Measurements from ENCODE around the gene MCM3. TPM values are rescaled to one million over a fixed set of nuclear protein-coding genes. Genes with fewer than 3 reads are reported as not detected.
A peak's percentile ranks its signal among the peaks of the same experiment; 100 is the strongest.

MCM3 gene
- total RNA-seq, 3 donors from 2014 or later, result 184 to 240 (median 199) TPM

GRCh38 chr6:52310932-52311331 lies 26.4 kb upstream of the MCM3 start:
- ATAC-seq (no peak), DNase-seq (no peak)
- peaks cover 51% of the 10 kb centered on the region for H3K4me1 Mint-ChIP-seq (ENCODE audit: low read depth)
- no peak overlapping the region for H3K4me3 Mint-ChIP-seq
- H3K9me3 Mint-ChIP-seq, result peaks cover 3% of the 10 kb centered on the region
- H3K27me3 Mint-ChIP-seq (ENCODE audit: low read depth), result no peaks in the 10 kb centered on the region
- no peaks in the 10 kb centered on the region for H3K36me3 Mint-ChIP-seq (ENCODE audit: insufficient read depth)

GRCh38 chr6:52307900-52308372 lies 23.4 kb upstream of the MCM3 start:
- peak overlapping the region; percentile 61 for H3K4me3 Mint-ChIP-seq
- H3K4me1 Mint-ChIP-seq (ENCODE audit: low read depth), result peaks cover 77% of the 10 kb centered on the region
- H3K36me3 Mint-ChIP-seq (ENCODE audit: insufficient read depth), result no peaks in the 10 kb centered on the region
- DNase-seq (no peak), ATAC-seq (peak; percentile 20 to 23)
- H3K27me3 Mint-ChIP-seq (ENCODE audit: low read depth), result no peaks in the 10 kb centered on the region
- peaks cover 3% of the 10 kb centered on the region for H3K9me3 Mint-ChIP-seq

GRCh38 chr6:52306972-52307870 lies 22.7 kb upstream of the MCM3 start:
- Mint-ChIP-seq H3K4me3 (peak overlapping the region; percentile 61), H3K36me3 (ENCODE audit: insufficient read depth) (no peaks in the 10 kb centered on the region), H3K9me3 (peaks cover 3% of the 10 kb centered on the region), H3K4me1 (ENCODE audit: low read depth) (peaks cover 74% of the 10 kb centered on the region), H3K27me3 (ENCODE audit: low read depth) (no peaks in the 10 kb centered on the region)
- DNase-seq (no peak), ATAC-seq (no peak)

- Mint-ChIP-seq H3K4me3 (peak overlapping the region; percentile 53), H3K9me3 (peaks cover 3% of the 10 kb centered on the region), H3K4me1 (ENCODE audit: low read depth) (peaks cover 79% of the 10 kb centered on the region), H3K27me3 (ENCODE audit: low read depth) (no peaks in the 10 kb centered on the region), H3K36me3 (ENCODE audit: insufficient read depth) (no peaks in the 10 kb centered on the region)
- ATAC-seq, result peak; percentile 41 to 61
- DNase-seq, result no peak
Measured at GRCh38 chr6:52305948-52306767, 21.6 kb upstream of the MCM3 start.

GRCh38 chr6:52305411-52305810 lies 20.9 kb upstream of the MCM3 start:
- H3K4me3 Mint-ChIP-seq, result peak overlapping the region; percentile 29
- peaks cover 2% of the 10 kb centered on the region for H3K36me3 Mint-ChIP-seq (ENCODE audit: insufficient read depth)
- H3K9me3 Mint-ChIP-seq, result peaks cover 3% of the 10 kb centered on the region
- peak in 1 of 2 donors; percentile 9 for ATAC-seq
- H3K4me1 Mint-ChIP-seq (ENCODE audit: low read depth), result peaks cover 77% of the 10 kb centered on the region
- DNase-seq, result no peak
- H3K27me3 Mint-ChIP-seq (ENCODE audit: low read depth), result no peaks in the 10 kb centered on the region

- Mint-ChIP-seq H3K36me3 (ENCODE audit: insufficient read depth) (peaks cover 2% of the 10 kb centered on the region), H3K4me1 (ENCODE audit: low read depth) (peaks cover 75% of the 10 kb centered on the region), H3K27me3 (ENCODE audit: low read depth) (no peaks in the 10 kb centered on the region), H3K4me3 (peak overlapping the region; percentile 29), H3K9me3 (peaks cover 1% of the 10 kb centered on the region)
- DNase-seq (no peak), ATAC-seq (peak; percentile 36 to 56)
Measured at GRCh38 chr6:52304983-52305390, 20.4 kb upstream of the MCM3 start.

- Mint-ChIP-seq H3K36me3 (ENCODE audit: insufficient read depth) (peaks cover 2% of the 10 kb centered on the region), H3K9me3 (no peaks in the 10 kb centered on the region), H3K4me1 (ENCODE audit: low read depth) (peaks cover 67% of the 10 kb centered on the region), H3K4me3 (no peak overlapping the region), H3K27me3 (ENCODE audit: low read depth) (no peaks in the 10 kb centered on the region)
- ATAC-seq (no peak), DNase-seq (no peak)
Measured at GRCh38 chr6:52303178-52303577, 18.6 kb upstream of the MCM3 start.

GRCh38 chr6:52301326-52301725 lies 16.8 kb upstream of the MCM3 start:
- H3K9me3 Mint-ChIP-seq, result no peaks in the 10 kb centered on the region
- H3K4me1 Mint-ChIP-seq (ENCODE audit: low read depth), result peaks cover 69% of the 10 kb centered on the region
- no peak for DNase-seq
- no peak overlapping the region for H3K4me3 Mint-ChIP-seq
- ATAC-seq, result no peak
- H3K27me3 Mint-ChIP-seq (ENCODE audit: low read depth), result no peaks in the 10 kb centered on the region
- peaks cover 2% of the 10 kb centered on the region for H3K36me3 Mint-ChIP-seq (ENCODE audit: insufficient read depth)

- H3K4me3 Mint-ChIP-seq, result no peak overlapping the region
- ATAC-seq (no peak), DNase-seq (no peak)
- peaks cover 68% of the 10 kb centered on the region for H3K4me1 Mint-ChIP-seq (ENCODE audit: low read depth)
- H3K36me3 Mint-ChIP-seq (ENCODE audit: insufficient read depth), result peaks cover 2% of the 10 kb centered on the region
- no peaks in the 10 kb centered on the region for H3K9me3 Mint-ChIP-seq
- H3K27me3 Mint-ChIP-seq (ENCODE audit: low read depth), result no peaks in the 10 kb centered on the region
Measured at GRCh38 chr6:52300489-52300931, 16.0 kb upstream of the MCM3 start.

- H3K27me3 Mint-ChIP-seq (ENCODE audit: low read depth), result no peaks in the 10 kb centered on the region
- H3K9me3 Mint-ChIP-seq, result no peaks in the 10 kb centered on the region
- H3K4me3 Mint-ChIP-seq, result no peak overlapping the region
- DNase-seq (no peak), ATAC-seq (no peak)
- peaks cover 61% of the 10 kb centered on the region for H3K4me1 Mint-ChIP-seq (ENCODE audit: low read depth)
- H3K36me3 Mint-ChIP-seq (ENCODE audit: insufficient read depth), result peaks cover 2% of the 10 kb centered on the region
Measured at GRCh38 chr6:52299653-52300052, 15.1 kb upstream of the MCM3 start.

- peak overlapping the region; percentile 68 for H3K4me3 Mint-ChIP-seq
- peaks cover 2% of the 10 kb centered on the region for H3K36me3 Mint-ChIP-seq (ENCODE audit: insufficient read depth)
- DNase-seq (no peak), ATAC-seq (peak in 1 of 2 donors; percentile 16)
- H3K9me3 Mint-ChIP-seq, result no peaks in the 10 kb centered on the region
- peaks cover 45% of the 10 kb centered on the region for H3K4me1 Mint-ChIP-seq (ENCODE audit: low read depth)
- H3K27me3 Mint-ChIP-seq (ENCODE audit: low read depth), result no peaks in the 10 kb centered on the region
Measured at GRCh38 chr6:52297433-52297832, 12.9 kb upstream of the MCM3 start.

GRCh38 chr6:52293067-52293466 lies 8.5 kb upstream of the MCM3 start:
- ATAC-seq (no peak), DNase-seq (no peak)
- H3K9me3 Mint-ChIP-seq, result no peaks in the 10 kb centered on the region
- peaks cover 32% of the 10 kb centered on the region for H3K4me1 Mint-ChIP-seq (ENCODE audit: low read depth)
- H3K36me3 Mint-ChIP-seq (ENCODE audit: insufficient read depth), result no peaks in the 10 kb centered on the region
- H3K27me3 Mint-ChIP-seq (ENCODE audit: low read depth), result no peaks in the 10 kb centered on the region
- H3K4me3 Mint-ChIP-seq, result no peak overlapping the region

GRCh38 chr6:52288841-52289240 lies 4.3 kb upstream of the MCM3 start:
- no peak for ATAC-seq
- DNase-seq, result no peak
- no peak overlapping the region for H3K4me3 Mint-ChIP-seq
- H3K36me3 Mint-ChIP-seq (ENCODE audit: insufficient read depth), result no peaks in the 10 kb centered on the region
- H3K9me3 Mint-ChIP-seq, result no peaks in the 10 kb centered on the region
- H3K4me1 Mint-ChIP-seq (ENCODE audit: low read depth), result peaks cover 23% of the 10 kb centered on the region
- H3K27me3 Mint-ChIP-seq (ENCODE audit: low read depth), result no peaks in the 10 kb centered on the region

- H3K27me3 Mint-ChIP-seq (ENCODE audit: low read depth), result no peaks in the 10 kb centered on the region
- no peaks in the 10 kb centered on the region for H3K9me3 Mint-ChIP-seq
- DNase-seq (no peak), ATAC-seq (no peak)
- H3K4me3 Mint-ChIP-seq, result no peak overlapping the region
- peaks cover 27% of the 10 kb centered on the region for H3K4me1 Mint-ChIP-seq (ENCODE audit: low read depth)
- H3K36me3 Mint-ChIP-seq (ENCODE audit: insufficient read depth), result peaks cover 3% of the 10 kb centered on the region
Measured at GRCh38 chr6:52288216-52288615, 3.7 kb upstream of the MCM3 start.

All from activated T-cell treated with anti-CD3 and anti-CD28 coated beads, Interleukin-2, amount 50 U/mL, for 4 hours (primary cell).